HG02759 (cell line): ENCODE measurements around the gene IRF7.
A peak's percentile ranks its signal among the peaks of the same experiment; 100 is the strongest.

ENCODE experiments used
- ATAC-seq: cut with Tn5 transposase; IDR thresholded peaks from one replicate; pipeline ENCODE4 v1.9.1; 2021; ENCODE audit warnings: mild to moderate bottlenecking, moderate library complexity; ENCODE audit not compliant: unreplicated experiment

IRF7 gene

DNA sequence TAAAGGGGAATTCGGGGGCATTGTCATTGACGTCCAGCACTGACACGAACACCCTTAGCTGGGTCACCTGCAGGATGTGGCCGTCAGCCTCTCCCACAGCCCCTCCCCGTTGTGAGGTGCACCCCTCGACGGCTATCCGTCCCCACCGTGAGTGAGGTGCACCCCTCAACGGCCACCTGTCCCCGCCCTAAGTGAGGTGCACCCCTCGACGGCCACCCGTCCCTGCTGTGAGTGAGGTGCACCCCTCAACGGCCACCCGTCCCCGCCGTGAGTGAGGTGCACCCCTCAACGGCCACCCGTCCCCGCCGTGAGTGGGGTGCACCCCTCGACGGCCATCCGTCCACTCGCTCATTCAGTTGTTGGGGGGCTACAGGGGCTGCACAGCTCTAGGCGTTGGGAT, 6.1 kb upstream of the IRF7 start:
- no peak for ATAC-seq

DNA sequence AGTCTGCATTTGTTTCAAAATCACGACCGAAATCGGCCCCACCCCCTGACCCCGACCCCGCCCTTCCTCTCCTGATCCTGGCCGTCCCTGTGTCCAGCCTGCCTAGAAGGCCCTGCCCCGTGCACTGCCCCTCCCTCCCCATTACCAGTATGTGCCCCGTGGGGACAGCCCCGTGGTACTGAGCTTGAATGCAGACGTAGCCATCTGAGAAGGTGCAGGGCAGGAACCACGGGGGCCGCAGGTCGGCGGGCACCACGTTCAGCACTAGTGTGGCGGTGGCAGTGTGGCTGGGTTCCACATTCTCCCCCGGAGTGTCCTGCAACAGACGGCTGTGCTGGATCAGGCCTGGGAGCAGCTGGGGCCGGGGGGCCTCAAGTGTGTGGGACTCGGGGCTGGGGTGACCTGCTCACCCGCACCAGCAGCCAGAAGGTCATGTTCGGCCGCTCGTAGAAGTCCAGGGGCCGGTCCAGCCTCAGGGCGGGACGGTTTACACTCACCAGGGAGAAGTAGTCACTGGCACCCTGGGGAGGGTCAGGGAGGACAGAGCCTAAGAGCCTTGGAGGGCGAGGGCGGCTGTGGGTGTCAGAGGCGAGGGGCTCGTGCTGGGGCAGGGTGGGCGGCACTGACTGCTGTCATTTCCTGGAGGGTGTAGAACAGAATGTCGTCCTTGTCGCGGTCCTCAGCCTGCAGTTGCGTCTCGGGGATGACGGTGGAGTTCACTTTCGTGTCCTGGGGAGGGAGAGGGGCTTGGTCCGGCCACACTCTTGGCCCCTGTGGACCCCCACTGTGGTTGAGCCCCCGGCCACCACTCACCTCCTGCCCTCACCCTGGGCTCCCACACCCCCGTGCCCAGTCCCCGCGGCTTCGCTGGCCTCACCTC, 5.4 kb upstream of the IRF7 start:
- no peak for ATAC-seq

GRCh38 chr11:620201-620600, 4.5 kb upstream of the IRF7 start:
- no peak for ATAC-seq

- no peak for ATAC-seq
These were observed 3.9 kb upstream of the IRF7 start for GRCh38 chr11:619628-620050.

DNA sequence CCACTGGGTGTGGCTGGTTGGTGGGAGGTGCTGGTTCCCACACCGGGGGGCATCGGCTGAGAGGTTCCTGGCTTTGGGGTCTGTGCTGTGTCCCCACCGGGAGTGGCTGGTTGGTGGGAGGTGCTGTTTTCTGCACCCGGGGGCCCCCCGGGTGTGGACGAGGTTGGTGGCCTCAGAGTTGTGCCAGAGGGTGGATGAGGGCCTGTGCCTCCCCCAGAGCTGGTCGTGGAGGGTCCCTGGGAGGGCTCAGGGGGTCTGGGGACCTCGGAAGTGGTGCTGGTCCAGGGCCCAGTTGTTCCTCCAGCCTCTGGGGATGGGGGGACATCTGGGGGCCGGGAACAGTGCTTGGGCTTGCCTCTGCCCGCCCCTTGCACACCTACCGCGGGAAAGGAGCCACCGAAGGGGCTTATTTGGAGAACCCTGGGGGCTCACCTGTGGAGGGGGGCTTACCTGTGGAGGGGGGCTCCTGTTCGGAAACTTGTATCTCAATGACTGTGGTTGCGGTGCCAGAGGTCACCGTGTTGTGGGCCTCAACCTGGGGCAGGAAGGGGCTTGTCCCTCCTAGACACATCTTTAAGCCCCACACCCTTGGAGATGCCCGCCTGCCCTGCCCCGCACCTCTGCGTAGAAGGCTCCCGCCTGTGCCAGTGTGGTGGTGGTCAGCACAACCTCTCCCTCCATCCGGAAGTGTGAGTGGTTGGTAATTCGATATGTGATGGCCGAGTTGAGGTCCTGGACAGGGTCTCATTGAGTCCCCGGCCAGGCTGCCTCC, 3.3 kb upstream of the IRF7 start:
- ATAC-seq, result no peak

DNA sequence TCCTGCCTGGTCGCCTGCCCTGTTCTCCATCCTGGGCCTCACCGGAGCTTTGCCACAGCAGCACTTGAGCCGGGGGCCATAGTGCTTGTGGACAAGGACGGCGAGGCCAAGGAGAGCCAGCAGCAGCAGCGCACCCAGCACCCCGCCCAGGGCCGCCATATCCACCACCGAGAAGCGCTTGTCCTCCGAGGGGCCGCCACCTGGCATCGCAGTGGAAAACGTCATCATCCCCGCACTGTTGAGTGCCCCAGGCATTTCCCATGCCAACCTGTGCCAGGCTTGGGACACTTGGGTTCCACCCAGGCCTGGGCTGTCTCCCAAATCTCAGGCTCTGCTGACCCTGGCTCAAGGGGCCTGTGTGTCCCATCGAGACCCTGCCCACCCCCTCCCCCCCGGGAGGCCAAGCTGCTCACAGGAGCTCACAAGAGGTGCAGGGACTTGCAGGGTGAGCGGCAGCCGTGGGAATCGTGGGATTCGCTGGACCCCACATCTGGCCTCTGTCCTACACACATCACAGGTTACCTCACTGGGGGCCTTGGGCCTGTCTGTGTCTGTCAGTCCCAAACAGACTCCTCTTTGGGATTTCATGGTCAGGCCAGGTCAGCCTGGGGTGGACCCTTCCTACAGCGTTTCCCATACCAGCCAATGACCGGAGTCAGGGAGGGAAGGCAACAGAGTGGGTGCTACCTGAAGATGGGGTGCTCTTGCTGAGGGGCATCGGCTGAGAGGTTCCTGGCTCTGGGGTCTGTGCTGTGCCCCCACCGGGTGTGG, 2.3 kb upstream of the IRF7 start:
- ATAC-seq, result no peak

DNA sequence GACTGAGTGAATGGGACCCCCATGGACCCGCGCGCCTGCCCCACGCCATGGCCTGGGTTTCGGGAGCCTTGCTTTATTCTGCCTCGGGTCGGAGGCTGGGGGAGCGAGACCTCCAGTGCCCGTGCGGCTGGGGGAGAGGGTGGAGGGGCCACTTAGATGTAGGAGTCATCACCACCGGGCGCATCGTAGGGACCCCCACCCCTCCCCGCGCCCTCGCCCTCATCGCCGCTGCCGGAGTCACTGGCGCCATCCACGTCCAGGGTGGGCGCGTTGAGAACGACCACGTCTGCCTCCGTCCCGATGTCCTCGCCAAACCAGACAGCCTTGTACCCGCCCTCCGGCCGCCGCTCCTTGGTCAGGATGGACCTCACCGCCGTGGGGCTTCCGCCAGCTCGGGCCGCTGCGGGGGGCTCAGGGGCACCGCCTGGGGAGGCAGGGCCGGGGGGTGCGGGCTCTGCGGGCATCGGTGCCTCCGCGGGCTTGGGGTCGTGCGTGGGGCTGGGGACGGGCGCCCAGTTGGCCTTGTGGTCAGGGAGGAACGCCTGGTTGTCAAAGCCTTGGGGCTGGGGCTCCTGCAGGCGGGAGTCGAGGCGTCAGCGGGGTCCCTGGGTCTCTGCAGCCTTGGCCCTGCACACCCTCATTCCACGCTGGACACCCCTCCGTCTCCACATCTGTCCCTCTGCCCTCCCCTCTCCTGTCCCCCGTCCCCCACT, 1.6 kb upstream of the IRF7 start:
- no peak for ATAC-seq

DNA sequence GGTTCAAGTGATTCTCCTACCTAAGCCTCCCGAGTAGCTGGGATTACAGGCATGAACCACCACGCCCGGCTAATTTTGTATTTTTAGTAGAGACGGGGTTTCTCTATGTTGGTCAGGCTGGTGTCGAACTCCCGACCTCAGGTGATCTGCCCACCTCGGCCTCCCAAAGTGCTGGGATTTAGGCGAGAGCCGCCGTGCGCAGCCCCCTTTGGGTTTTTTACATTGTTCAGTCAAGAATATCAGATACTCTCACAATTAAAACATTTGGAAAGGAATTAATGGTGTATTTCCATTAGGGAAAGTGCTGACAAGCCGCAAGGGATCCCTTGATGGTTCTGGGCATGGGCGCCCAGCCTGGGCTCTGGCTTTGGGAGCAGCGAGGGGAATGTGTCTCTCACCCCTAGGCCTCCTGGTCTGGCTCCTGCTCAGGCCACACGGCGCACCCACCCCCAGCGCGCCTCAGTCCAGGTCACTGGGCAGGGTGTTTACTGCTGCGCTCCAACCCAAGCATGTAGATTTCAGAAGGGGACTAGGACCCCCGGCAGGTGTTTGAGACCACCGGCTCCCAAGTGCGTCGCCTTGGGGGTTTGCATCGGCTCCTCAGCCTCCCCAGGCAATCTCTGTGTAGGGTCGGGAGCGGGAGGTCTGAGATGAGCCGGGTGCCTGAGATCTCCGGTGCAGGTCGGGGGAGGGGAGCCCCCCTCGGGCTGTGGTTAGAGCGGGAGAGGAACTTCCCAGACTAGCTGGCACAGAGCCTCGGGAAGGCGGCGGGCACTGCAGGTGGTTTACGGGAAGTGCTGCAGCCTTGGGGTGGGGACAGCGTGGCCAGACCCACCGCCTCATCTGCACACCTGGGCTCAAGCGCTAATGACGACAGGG, 809 bp upstream of the IRF7 start:
- ATAC-seq, result no peak

DNA sequence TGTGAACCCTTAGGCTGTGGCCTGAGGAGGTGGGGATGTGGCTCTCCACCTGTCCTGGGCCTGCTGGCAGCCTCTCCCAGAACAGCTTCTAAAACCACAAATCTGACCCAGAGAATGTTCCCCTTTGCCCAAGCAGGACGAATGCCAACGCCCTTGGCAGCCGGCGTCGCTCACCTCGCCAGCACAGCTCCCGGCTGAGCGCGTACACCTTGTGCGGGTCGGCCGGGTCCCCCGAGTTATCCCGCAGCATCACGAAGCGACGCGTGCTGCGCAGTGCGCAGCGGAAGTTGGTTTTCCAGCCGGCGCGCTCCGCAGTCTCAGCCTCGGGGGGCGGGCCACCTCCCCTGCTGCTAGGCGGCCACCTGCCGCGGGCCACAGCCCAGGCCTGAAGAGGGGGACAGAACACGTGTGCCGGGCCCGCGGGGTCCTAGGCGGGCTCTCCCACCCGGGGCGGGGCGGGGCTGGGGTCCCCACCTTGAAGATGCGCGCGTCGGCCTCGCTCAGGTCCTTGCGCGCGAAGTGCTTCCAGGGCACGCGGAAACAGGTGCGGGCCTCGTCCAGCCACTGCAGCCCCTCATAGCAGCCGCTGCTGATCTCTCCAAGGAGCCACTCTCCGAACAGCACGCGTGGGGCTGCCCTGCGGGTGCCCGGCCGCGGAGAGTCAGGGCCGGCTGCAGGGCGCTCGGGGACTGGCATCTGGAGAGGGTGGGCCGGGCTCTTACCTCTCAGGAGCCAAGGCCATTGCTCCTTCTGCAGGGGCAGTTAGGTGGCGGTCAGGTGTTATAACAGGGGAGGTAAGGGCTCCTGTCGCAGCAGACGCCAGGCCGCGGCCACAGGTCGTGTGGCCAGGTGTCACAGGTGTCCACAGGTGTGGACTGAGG, 887 bp downstream of the IRF7 start:
- ATAC-seq, result peak; percentile 2

GRCh38 chr11:614021-614622, 1.6 kb downstream of the IRF7 start:
- no peak for ATAC-seq

DNA sequence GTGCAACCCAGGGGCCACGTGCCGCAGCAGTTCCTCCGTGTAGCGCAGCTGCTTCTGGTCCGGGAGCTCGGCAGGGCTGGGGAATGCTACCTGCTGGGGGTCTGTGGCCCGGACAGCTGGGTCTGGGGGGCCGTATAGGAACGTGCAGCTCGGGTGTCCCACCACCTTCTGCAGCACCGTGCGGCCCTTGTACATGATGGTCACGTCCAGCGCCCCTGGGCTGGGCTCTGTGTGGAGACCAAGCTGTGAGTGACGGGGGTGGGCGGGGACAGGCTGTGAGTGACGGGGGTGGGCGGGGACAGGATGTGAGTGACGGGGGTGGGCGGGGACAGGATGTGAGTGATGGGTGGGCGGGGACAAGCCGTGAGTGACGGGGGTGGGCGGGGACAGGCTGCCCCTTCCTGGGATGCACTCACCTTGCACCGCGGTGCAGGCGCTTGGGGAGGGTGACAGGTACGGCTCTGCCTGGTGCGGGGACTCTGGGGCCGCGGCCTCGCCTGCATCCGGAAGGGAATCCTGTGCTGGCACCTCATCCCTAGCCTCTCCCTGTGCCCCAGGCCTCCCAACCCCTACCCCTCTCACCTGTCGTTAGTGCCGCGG, 2.3 kb downstream of the IRF7 start:
- no peak for ATAC-seq

- ATAC-seq, result no peak
These were observed 2.8 kb downstream of the IRF7 start for GRCh38 chr11:612961-613300.

DNA sequence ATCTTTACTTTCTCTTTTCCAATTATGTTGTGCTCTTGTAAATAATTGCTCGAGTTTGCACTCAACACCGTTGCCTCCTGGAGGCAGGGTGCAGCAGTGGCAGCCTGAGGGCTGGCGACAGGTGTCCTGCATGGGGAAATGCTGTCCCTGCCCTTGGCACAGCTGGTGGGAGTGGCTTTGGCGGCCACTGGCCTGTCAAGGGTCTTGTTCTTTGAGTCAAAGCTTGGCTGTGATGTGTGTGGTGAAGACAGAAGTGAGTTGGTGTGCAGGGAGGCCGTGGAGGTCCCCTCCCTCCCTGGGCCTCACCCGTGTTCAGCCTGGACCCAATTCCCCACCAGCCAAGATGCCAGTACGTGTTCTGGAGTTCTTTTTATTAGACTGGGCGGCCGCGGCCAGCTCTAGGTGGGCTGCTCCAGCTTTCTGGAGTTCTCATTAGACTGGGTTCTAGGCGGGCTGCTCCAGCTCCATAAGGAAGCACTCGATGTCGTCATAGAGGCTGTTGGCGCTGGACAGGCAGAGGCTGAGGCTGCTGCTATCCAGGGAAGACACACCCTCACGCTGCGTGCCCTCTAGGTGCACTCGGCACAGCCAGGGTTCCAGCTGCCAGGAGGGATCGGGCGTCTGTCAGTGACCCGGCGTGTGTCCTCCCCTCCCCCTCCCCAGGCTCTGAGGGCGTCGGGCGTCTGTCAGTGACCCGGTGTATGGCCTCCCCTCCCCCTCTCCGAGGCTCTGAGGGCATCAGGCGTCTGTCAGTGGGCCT, 3.4 kb downstream of the IRF7 start:
- ATAC-seq, result no peak

DNA sequence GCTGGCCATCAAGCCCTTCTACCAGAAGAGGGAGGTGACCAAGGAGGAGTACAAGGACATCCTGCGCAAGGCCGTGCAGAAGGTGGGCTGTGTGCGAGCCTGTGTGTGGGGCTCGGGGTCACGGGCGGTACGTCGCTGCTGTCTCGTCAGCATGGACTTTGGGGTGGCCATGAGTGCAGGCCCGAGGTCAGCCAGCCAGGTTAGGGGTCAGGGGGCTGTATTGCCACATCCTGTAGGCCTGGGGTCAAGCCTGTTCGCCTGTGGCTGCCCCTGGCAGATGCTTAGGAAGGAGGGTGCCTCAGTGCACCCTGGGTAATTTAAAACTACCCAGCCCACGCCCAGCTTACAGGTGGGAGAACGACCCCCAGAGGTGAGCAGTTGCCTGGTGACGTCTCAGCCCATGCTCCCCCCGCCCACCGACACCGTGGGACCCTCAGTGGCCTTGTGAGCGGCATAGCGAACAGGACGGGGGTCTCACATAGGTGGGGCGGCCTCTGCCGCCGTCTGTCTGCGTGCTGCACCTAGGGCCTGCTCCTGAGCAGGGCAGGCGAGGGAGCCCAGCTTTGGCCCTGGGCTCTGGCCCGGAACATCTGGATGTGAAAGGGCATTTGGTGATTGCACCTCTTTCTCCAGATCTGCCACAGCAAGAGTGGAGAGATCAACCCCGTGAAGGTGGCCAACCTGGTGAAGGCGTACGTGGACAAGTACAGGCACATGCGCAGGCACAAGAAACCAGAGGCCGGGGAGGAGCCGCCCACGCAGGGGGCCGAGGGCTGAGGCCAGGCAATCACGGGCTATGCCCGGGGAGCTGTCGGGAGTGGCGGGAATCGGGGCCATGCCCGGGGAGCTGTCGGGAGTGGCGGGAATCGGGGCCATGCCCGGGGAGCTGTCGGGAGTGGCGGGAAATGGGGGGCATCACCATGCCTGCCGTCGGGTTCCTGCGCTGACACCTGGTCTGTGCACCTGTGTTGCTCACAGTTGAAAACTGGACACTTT, 4.5 kb downstream of the IRF7 start:
- no peak for ATAC-seq

GRCh38 chr11:610146-610801, 5.5 kb downstream of the IRF7 start:
- no peak for ATAC-seq

DNA sequence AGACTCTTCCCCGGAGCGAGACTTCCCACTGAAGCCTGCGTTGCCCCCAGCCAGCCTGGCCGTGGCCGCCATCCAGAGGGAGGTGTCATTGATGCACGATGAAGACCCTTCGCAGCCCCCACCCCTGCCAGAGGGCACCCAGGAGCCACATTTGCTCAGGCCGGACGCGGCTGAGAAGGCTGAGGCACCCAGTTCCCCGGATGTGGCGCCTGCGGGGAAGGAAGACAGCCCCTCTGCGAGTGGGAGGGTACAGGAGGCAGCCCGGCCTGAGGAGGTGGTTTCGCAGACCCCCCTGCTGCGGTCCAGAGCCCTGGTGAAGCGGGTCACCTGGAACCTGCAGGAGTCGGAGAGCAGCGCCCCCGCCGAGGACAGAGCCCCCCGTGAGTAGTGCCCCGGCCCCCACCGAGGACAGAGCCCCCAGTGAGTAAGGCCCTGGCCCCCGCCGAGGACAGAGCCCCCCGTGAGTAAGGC, 6.4 kb downstream of the IRF7 start:
- no peak for ATAC-seq
